22Rv1 (cell line): ENCODE measurements around the gene IMP4.

Experiments
- H3K27ac ChIP-seq: fragments of 450-650 bp; 2 replicates; pipeline ENCODE4 v1.5.1; 2017
- ZFX ChIP-seq: fragments of 450-650 bp; IDR thresholded peaks from 2 replicates; pipeline ENCODE4 v1.6.1; 2017; ENCODE audit warnings: antibody characterized with exemption, borderline replicate concordance
- TF ChIP-seq, protein P1 (sequence below): fragments of 450-650 bp; IDR thresholded peaks from 2 replicates; pipeline ENCODE4 v1.5.1; 2017; ENCODE audit warnings: mild to moderate bottlenecking

IMP4 gene

DNA sequence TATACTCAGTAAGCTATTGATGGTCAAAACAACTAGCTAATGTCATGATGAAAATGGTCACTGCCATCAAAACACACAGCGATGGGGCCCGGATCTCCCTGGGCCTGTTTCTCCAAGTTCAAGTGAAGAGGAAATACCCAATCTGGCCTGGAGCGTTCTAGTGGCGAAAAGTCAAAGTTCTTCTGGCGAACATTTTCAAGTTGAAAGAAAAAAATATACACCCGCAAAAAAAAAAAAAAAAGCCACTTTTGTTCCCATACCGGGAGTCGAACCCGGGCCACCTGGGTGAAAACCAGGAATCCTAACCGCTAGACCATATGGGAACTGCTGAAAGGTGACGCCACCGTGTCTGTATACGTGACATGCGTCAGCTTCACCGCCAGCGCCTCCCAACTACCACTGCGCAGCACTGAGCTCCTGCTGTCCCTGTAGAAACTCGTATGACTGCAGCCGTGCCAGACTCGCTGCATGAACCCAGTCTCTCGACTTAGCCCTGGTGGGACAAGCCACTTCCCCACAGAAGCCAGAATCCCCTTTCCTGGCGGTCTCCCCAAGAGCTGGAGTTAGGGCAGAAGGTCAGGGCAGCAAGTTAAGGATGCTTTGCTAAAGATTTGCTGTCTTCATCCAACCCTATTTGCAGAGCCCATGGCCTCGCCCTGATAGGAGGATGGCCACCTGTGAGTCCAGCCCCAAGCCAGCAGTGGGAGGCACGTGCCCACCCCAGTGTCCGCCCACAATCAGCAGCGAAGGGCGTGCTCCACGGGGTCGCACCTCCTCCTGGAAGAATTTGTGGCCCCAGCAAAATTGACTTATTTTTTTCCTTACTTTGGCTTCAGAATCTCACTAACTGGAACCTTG, 5.6 kb upstream of the IMP4 start:
- TF ChIP-seq ZFX = no peak
- TF ChIP-seq, protein P1, sequence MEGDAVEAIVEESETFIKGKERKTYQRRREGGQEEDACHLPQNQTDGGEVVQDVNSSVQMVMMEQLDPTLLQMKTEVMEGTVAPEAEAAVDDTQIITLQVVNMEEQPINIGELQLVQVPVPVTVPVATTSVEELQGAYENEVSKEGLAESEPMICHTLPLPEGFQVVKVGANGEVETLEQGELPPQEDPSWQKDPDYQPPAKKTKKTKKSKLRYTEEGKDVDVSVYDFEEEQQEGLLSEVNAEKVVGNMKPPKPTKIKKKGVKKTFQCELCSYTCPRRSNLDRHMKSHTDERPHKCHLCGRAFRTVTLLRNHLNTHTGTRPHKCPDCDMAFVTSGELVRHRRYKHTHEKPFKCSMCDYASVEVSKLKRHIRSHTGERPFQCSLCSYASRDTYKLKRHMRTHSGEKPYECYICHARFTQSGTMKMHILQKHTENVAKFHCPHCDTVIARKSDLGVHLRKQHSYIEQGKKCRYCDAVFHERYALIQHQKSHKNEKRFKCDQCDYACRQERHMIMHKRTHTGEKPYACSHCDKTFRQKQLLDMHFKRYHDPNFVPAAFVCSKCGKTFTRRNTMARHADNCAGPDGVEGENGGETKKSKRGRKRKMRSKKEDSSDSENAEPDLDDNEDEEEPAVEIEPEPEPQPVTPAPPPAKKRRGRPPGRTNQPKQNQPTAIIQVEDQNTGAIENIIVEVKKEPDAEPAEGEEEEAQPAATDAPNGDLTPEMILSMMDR = no peak
- peak overlapping the region; percentile 40 for H3K27ac ChIP-seq

DNA sequence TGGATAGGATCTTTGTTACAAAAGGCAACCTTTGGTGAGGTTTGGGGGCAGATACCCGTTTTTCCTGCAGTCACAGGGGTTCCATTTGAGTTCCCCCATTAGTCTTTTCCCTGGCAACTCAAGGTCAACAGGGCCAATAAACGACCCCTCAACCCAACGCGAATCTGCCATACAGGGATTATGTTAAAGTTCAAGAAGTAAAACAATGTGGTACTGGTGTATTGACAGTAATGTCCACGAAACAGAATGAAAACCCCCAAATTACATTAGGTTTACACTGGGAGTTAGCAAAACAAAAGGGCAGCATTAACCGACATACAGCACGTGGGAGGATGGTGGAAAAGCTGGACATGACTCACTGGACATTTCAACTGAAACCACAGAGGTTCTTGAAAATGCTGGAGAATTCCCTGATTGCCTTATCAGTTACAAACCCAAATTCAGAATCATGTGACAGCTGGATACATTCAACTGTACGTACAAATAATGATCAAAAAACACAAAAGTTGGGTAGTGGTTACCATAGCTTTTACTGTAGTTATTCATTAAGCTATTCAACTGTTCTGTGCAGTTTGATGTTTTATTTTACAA, 4.9 kb upstream of the IMP4 start:
- TF ChIP-seq, protein P1 = no peak
- TF ChIP-seq ZFX = no peak
- H3K27ac ChIP-seq = peak overlapping the region; percentile 40

DNA sequence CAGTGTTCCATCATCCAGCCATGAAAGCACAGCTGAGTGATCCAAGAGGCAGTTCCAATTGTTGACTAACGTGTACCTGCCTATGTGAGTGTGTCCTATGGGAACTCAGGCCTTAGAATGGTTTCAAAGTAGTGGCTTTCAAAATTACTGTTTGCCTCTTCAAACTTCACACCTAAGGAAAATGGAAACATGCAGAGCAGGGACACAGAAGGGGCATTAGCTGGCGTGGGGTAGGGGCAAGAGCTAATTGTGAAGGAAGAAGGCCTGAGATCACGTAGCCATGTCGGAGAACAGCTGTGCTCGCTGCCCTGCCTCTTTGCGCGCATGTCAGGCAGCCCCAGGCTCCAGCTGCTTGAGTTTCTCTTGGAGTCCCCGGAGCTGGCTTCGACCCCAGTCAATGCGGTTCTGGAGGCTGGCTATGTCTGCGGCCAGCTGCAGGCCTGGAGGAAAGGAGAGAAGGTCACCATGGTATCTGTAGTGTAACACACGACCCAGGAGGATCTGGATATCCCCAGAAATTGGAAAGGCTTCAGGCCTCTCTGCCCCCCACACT, 3.8 kb upstream of the IMP4 start:
- no peak overlapping the region for H3K27ac ChIP-seq
- TF ChIP-seq, protein P1 = no peak
- no peak for TF ChIP-seq ZFX

DNA sequence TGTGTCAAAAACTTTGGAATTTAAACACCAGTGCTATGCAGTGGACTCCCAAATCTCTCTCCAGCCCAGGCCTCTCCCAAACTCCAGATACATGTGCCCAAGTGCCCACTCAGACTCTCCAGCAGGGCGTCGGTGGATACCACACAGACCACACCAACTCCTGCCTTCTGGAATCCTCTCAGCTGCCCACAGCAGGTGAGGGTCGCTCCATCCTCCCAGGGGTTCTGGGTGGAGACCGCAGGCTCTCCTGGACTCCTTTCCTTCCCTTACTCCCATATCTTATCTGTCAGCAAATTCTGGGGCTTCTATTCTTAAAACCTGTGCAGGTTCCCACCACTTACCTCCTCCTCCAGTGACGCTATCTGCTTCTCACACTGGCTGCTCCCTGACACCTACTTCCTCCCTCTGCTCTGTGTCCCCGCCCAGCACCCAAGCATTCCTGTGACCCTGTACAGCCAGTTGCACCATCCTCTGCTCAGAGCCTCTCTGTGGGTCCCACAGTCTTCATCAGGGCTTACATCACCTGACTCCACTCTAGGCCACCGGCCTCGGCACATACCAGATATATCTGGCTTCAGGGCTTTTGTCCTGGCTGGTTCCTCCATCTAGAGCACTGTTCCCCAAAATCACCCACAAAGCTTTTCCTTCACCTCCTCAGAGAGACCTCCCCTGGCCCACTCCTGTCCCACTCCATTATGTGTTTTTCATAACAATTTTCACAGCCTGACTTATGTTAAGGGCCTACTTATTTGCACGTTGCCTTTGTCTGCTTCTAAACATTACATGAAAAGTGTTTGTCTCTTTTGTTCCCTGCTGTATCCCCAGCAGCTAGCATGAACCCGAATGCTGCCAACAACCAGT, 2.6 kb upstream of the IMP4 start:
- TF ChIP-seq ZFX = no peak
- TF ChIP-seq, protein P1 = no peak
- no peak overlapping the region for H3K27ac ChIP-seq

DNA sequence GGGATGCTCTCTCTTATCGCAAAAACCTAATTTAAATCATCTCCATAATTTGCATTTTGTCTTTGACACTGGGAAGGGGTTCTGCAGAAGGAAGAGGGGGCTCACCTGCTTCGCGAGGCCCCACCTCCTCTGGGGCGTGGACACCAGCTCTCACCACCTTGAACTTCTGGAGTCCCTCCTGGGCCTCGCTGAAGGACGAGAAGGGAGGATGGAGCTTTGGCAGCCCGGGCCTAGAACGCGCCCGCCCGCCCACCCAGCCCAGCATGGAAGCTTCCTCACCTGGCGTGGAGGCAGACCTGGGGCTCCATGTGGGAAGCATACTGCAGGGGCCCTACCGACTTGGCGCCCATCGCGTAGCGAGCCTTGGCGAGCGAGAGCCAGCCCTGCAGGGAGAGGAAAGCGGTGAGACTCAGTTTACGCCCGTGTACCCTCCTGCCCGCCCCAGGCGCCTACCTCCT, 1.1 kb upstream of the IMP4 start:
- peak overlapping the region; percentile 83 for H3K27ac ChIP-seq
- no peak for TF ChIP-seq ZFX
- TF ChIP-seq, protein P1 = no peak

DNA sequence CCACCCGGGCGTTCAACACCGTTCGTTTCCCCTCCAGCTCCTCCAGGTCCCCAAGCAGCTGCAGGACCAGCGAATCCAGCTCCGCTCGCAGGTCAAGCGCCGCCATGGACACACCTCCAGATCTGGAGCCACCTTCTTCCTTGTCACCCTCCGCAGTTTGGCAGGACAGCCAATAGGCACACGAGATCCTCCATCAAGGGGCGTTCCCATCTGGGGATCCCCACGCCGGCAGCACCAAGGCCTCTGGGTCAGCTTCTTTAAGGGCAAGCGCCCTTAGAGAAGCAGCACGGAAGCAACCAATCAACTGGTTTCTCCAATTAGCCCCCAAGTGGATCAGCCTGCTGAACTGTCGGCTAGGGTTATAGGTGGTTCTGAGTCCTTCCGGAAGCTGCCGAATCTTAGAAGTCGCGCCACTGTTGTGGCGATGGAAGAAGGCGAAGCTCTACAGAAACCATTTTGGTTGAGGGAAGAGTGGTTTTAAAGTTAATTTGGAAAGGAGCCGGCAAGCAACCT, 621 bp upstream of the IMP4 start:
- TF ChIP-seq, protein P1 = no peak
- no peak for TF ChIP-seq ZFX
- H3K27ac ChIP-seq = peak overlapping the region; percentile 83
